Measurements from ENCODE around the gene CFAP410. TPM values are rescaled to one million over a fixed set of nuclear protein-coding genes. Genes with fewer than 3 reads are reported as not detected.

CFAP410 gene
- total and polyA plus RNA-seq, 2 of the 4 experiments (the other 2 are of a cell fraction): 3.8 to 10.3 TPM

DNA sequence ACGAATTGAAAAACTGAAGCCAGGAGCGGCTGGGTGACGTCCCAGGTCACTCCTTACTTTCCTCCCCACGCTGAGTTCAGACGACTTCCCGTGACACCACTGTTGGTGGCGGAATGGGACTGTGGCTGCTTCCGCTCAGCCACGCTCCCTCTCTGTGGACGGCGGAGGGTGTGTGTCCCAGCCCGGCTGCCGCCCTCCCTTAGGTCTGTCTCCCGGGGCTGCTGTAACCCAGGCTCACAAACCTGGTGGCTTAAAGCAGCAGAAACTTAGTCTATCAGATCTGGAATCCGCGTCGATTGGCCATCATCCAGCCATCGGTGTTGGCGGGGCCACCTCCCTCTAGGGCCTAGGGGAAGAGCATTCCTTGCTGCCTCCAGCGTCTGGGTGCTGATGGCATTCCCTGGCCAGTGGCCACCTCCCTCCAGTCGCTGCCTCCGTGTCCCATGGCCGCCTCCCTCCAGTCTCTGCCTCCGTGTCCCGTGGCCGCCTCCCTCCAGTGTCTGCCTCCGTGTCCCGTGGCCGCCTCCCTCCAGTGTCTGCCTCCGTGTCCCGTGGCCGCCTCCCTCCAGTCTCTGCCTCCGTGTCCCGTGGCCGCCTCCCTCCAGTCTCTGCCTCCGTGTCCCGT, 31.7 kb upstream of the CFAP410 start:
- no peaks in the 10 kb centered on the region for H3K4me1 ChIP-seq (ENCODE audit: control insufficient read depth, insufficient read depth, low read length)
- H4K5ac ChIP-seq (ENCODE audit: low read depth, low read length): no peak overlapping the region
- H3K9ac ChIP-seq (ENCODE audit: low read depth, low read length): no peak overlapping the region
- DNase-seq: no peak
- no TSS peak for BruUV-seq (replicated peaks)
- H3K14ac ChIP-seq (replicated peaks; ENCODE audit: low read depth, low read length): no peak overlapping the region
- dilution Hi-C loops (cut with HindIII; ENCODE audit: low sequenced_read_pairs, unreplicated experiment): no loop called here
- H4K8ac ChIP-seq (ENCODE audit: low read depth in 2 of 2, low read length in 2 of 2): no peak overlapping the region
- no peak overlapping the region for H3K4me3 ChIP-seq (ENCODE audit: insufficient read depth, low read depth, low read length)
- no peaks in the 10 kb centered on the region for H4K20me1 ChIP-seq (ENCODE audit: insufficient read depth, low read length)
- intact Hi-C loops (cut with micrococcal nuclease): no loop called here
- H3K56ac ChIP-seq (ENCODE audit: extremely low read depth, insufficient read depth, low read length): no peak overlapping the region
- POLR2A ChIA-PET (ENCODE audit: unreplicated experiment): no interaction called here
- TF ChIP-seq POLR2A (IDR thresholded peaks at IDR 0.05; ENCODE audit: low read depth, low read length): no peak
- no peak for TF ChIP-seq RFX5 (IDR thresholded peaks at IDR 0.05; ENCODE audit: low read depth, low read length)
- TF ChIP-seq NFE2L2 (IDR thresholded peaks at IDR 0.05; ENCODE audit: low read depth, low read length): no peak
- no peak for TF ChIP-seq CEBPB (IDR thresholded peaks at IDR 0.05; ENCODE audit: low read depth, low read length)
- TF ChIP-seq CHD1 (IDR thresholded peaks at IDR 0.05; ENCODE audit: low read depth, low read length): no peak
- TF ChIP-seq, protein P1, sequence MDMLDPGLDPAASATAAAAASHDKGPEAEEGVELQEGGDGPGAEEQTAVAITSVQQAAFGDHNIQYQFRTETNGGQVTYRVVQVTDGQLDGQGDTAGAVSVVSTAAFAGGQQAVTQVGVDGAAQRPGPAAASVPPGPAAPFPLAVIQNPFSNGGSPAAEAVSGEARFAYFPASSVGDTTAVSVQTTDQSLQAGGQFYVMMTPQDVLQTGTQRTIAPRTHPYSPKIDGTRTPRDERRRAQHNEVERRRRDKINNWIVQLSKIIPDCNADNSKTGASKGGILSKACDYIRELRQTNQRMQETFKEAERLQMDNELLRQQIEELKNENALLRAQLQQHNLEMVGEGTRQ (IDR thresholded peaks at IDR 0.05; ENCODE audit: low read depth, low read length): no peak
- TF ChIP-seq MAZ (IDR thresholded peaks at IDR 0.05; ENCODE audit: borderline replicate concordance, low read depth, low read length): no peak
- TF ChIP-seq, protein P2, sequence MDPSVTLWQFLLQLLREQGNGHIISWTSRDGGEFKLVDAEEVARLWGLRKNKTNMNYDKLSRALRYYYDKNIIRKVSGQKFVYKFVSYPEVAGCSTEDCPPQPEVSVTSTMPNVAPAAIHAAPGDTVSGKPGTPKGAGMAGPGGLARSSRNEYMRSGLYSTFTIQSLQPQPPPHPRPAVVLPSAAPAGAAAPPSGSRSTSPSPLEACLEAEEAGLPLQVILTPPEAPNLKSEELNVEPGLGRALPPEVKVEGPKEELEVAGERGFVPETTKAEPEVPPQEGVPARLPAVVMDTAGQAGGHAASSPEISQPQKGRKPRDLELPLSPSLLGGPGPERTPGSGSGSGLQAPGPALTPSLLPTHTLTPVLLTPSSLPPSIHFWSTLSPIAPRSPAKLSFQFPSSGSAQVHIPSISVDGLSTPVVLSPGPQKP (IDR thresholded peaks at IDR 0.05; ENCODE audit: borderline replicate concordance, low read depth, low read length): no peak
- TF ChIP-seq, protein P3, sequence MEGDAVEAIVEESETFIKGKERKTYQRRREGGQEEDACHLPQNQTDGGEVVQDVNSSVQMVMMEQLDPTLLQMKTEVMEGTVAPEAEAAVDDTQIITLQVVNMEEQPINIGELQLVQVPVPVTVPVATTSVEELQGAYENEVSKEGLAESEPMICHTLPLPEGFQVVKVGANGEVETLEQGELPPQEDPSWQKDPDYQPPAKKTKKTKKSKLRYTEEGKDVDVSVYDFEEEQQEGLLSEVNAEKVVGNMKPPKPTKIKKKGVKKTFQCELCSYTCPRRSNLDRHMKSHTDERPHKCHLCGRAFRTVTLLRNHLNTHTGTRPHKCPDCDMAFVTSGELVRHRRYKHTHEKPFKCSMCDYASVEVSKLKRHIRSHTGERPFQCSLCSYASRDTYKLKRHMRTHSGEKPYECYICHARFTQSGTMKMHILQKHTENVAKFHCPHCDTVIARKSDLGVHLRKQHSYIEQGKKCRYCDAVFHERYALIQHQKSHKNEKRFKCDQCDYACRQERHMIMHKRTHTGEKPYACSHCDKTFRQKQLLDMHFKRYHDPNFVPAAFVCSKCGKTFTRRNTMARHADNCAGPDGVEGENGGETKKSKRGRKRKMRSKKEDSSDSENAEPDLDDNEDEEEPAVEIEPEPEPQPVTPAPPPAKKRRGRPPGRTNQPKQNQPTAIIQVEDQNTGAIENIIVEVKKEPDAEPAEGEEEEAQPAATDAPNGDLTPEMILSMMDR (conservative IDR thresholded peaks at IDR 0.05; ENCODE audit: low read depth, low read length): no peak
- no peak for TF ChIP-seq SMC3 (IDR thresholded peaks at IDR 0.05; ENCODE audit: low read depth, low read length)
- TF ChIP-seq MAFK (IDR thresholded peaks at IDR 0.05; ENCODE audit: low read depth, low read length): no peak
- peak overlapping the region; percentile 33 for H2AFZ ChIP-seq (replicated peaks; ENCODE audit: low read length, poor library complexity)
- peaks cover 3% of the 10 kb centered on the region; the same call in 1 of the 2 replicates for H3K27me3 ChIP-seq (ENCODE audit: control insufficient read depth, insufficient read depth, low read length)
- no peak overlapping the region for H3K27ac ChIP-seq (ENCODE audit: insufficient read depth, low read length)
- H3K4ac ChIP-seq (ENCODE audit: low read depth, low read length): no peak overlapping the region
- H2BK5ac ChIP-seq (ENCODE audit: low read depth, low read length, poor library complexity, severe bottlenecking): no peak overlapping the region
- no peak for ATAC-seq (ENCODE audit: low read depth)
- no peak overlapping the region for H2BK120ac ChIP-seq (ENCODE audit: low read depth, low read length)
- no peak overlapping the region for H2BK20ac ChIP-seq (ENCODE audit: low read depth, low read length)
- no peaks in the 10 kb centered on the region for H3K9me1 ChIP-seq (ENCODE audit: insufficient read depth, low read length)
- no peaks in the 10 kb centered on the region for H3K36me3 ChIP-seq (ENCODE audit: control insufficient read depth, insufficient read depth, low read length)
- peak overlapping the region; percentile 55 for H2AK9ac ChIP-seq (replicated peaks; ENCODE audit: low read depth, low read length, poor library complexity)
- H4K91ac ChIP-seq (ENCODE audit: insufficient read depth, low read depth, low read length): no peak overlapping the region
- no peak overlapping the region for H3K23ac ChIP-seq (ENCODE audit: low read depth, low read length)
- no peak overlapping the region for H3K18ac ChIP-seq (ENCODE audit: low read depth, low read length)
- no peaks in the 10 kb centered on the region for H3K79me1 ChIP-seq (ENCODE audit: low read depth in 1 of 2, low read length in 2 of 2)
- H2BK15ac ChIP-seq (ENCODE audit: low read depth, low read length): no peak overlapping the region
- peaks cover 6% of the 10 kb centered on the region; the same call in 1 of the 2 replicates for H3K9me3 ChIP-seq (ENCODE audit: control insufficient read depth, insufficient read depth, low read length)
- H2AK5ac ChIP-seq (ENCODE audit: low read depth, low read length): no peak overlapping the region
- in situ Hi-C loops (cut with MboI; ENCODE audit: low sequenced_read_pairs): no loop called here
- H3K4me2 ChIP-seq (ENCODE audit: low read depth, low read length): no peak overlapping the region
- CTCF ChIA-PET: no interaction called here
- 89% methylated on average over 28 of the region's 37 CpGs; no CpG with 5 or more reads in 1 of the 2 experiments for WGBS, 2 experiments (ENCODE audit: extremely low coverage in 2 of 2, insufficient read length in 1 of 2)
